Stimulated activated CD4-positive, alpha-beta T cell treated with anti-CD3 and anti-CD28 coated beads, Interleukin-2, amount 100 ng/mL, for 48 hours (primary cell): ENCODE measurements around the gene NMUR1.
"Not testable (repeated sequence)": the region's sequence is repeated elsewhere in the genome, so short reads cannot be mapped to it uniquely, and the experiment has no call there.

Source experiments
- DNase-seq, 2 donors: peaks; one replicate each; pipeline ENCODE4 v3.0.0-alpha.2; 2020

NMUR1 gene, protein sequence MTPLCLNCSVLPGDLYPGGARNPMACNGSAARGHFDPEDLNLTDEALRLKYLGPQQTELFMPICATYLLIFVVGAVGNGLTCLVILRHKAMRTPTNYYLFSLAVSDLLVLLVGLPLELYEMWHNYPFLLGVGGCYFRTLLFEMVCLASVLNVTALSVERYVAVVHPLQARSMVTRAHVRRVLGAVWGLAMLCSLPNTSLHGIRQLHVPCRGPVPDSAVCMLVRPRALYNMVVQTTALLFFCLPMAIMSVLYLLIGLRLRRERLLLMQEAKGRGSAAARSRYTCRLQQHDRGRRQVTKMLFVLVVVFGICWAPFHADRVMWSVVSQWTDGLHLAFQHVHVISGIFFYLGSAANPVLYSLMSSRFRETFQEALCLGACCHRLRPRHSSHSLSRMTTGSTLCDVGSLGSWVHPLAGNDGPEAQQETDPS

DNA sequence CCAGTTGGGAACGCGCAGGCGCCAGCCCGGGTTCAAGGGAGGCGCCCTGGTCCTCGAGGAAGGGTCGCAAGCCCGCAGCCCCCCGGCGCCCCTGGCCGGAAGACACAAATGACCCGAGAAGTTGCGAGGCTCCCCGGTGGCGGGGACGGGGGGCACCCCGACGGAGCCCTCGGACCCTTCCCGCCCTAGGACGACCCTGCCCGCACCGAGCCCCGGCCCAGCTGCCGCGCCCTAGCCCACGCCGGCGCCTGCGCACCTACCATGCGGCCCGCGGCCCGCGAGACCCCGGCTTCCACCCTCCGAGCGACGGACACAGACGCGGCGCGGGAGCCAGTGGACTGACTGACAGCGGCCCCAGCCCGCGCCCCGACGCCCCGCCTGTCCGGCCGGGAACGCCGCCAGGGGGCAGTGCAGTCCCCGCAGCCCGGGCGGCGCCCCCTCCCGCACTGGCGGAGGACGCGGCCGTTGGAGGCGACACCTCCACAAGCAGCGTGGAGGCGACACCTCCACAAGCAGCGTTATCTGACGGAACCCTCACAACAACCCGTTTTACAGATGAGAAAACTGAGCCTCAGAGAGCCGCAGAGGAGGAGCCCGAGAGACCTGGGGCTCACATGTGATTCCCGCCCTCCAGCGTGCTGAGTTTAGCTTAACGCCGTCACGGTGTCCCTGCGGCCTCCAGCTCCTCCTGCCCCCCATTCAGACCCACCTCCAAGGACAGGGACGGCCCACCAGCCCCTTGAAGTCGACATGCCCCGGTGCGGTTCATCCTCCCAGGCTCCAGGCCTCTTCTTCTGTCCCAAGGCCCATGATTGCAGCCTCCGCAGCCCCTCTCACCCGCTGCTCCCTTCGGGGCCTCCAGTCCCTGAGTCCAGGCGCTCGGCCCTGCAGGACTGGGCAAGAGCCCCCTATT lies at the start of gene NMUR1:
TSS of gene NMUR1 (minus strand) at position 347 of the 913 bp plus-strand sequence. CDS start at position 263, 84 bp downstream.
- peak; percentile 67 to 77 for DNase-seq

GRCh38 chr2:231579560-231579959 lies 49.3 kb upstream of the NMUR1 start:
- no peak for DNase-seq

DNA sequence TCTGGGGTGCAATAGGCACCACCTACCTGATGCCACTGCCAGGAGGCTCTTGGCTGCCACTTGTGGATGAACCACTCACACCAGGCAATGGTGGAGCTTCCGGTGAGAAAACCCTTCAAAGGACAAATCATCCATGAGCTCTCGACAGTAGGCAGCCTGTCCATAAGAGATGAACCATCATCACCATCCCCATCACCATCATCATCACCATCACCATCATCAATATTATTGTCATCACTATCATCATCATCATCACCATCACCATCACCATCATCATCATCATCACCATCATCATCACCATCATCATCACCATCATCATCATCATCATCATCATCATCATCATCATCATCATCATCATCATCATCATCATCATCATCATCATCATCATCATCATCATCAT lies 48.4 kb upstream of the NMUR1 start:
- DNase-seq, result not testable (repeated sequence)

DNA sequence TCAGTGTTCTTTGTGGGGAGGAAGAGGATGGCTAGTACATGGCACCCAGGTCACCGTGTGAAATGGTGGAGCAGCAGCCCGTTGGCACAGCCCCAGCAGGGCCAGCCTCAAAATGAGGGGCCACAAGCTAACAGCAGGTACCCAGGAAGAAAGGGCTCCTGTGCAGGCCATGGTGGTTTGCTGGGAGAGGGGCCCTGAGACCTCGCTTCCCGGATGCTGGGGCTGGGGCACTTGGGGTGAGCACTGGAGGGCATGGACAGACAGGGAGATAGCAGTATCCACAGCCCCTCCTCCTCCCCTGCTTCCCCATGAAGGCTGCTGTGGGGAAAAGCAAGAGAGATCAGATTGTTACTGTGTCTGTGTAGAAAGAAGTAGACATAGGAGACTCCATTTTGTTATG lies 46.2 kb upstream of the NMUR1 start:
- DNase-seq, result no peak

GRCh38 chr2:231575612-231576256 lies 45.5 kb upstream of the NMUR1 start:
- DNase-seq, result no peak

DNA sequence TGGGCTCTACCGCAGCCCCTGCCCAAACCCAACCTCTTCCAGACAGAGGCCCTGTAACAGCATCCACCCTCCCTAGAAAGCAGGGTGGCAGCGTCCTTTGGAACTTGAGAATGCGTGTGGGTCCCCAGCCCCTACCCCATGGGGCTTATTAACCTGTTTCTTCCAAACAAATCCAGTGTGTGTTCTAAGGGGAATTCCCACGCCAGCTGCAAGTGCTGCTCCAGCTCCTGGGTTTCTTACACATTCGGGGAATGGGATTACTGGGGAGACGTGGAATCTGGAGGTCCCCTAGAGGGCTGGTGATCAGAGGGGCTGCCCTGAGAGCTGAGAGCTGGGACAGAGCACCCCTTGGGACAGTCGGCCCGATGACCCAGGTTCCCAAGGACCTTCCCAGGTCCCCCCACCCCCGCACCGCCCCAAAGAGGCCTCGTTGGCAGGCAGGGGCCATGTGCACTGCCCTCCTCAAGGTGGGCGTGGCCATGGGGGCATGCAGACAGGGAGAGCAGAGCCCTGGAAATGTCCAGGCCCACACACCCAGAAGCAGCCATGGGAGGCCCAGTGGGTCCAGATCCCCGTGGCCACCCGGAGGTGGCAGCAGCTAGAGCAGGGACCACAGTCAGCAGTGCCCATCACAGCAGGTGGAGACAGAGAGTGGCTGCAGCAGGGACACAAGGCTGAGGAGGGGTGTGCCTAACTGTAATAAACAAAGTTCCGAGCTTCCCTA lies 43.6 kb upstream of the NMUR1 start:
- no peak for DNase-seq

- DNase-seq, result no peak
These were observed 42.9 kb upstream of the NMUR1 start for GRCh38 chr2:231573096-231573495.

- DNase-seq, result no peak
These were observed 41.5 kb upstream of the NMUR1 start for GRCh38 chr2:231571661-231572191.

GRCh38 chr2:231570915-231571314 lies 40.7 kb upstream of the NMUR1 start:
- DNase-seq, result not testable (repeated sequence)

DNA sequence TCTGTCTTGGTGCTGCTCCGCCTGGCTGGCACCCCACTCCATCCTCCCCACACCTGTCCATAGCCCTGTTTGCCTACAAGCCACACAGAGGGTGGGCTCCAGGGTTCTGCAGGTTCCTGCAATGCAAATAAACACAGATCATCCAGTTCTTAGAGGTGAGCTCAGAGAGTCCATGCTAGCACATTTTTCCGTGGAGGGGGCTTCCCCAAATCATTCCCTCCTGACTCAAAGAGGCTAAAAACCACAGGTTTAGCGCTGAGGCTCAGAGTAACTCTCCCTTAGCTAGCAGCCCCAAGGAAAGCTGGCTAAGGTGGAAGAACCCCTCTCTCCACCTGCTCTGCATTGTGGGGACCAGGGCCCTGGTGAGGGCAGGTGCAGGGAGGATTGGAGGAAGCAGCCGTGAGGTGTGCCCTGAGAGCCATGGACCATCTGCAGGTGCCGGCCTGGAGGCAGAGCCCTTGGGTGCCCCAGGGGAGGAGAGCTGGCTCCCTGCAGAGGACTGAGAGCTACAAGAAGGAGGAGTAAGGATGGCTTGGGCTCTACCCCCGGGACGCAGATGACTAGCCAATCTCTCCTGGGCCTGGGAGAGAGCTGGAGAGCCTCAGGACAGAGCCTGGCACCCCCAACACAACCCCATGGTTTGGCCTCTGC lies 38.7 kb upstream of the NMUR1 start:
- DNase-seq, result peak in 1 of 2 donors; percentile 4

DNA sequence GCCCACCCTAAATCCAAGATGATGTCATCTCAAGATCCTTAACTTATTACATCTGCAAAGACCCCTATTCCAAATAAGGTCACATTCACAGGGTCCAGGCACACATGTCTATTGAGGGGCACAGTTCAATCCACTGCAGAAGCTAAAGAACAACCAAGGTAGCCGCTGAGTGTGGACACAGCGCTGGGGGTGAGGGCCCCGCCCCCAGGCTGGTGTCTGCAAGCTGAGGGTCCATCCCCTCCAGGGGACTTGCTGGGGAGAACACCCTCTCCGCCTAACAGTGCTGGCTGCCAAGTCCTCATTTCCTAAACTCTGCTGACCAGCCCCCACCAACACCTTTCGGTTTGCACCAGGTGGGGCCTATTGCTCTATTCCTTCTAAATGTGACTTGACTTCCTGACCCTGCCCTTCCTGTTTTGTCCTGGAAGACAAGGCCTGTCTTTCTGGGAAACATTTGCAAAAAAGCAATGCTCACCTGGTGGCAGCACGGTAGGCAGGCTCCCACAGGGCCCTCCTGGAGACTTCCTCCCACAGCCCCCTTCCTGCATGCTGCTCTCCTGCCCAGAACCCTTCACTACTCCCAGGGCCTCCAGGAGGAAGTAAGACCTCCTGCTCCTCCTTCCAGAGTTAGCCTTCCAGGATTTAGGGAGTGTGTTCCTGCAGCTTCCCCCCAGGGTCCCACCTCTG lies 38.0 kb upstream of the NMUR1 start:
- DNase-seq, result no peak

GRCh38 chr2:231567159-231567558 lies 36.9 kb upstream of the NMUR1 start:
- DNase-seq, result no peak

- DNase-seq, result no peak
These were observed 35.8 kb upstream of the NMUR1 start for GRCh38 chr2:231565887-231566594.

DNA sequence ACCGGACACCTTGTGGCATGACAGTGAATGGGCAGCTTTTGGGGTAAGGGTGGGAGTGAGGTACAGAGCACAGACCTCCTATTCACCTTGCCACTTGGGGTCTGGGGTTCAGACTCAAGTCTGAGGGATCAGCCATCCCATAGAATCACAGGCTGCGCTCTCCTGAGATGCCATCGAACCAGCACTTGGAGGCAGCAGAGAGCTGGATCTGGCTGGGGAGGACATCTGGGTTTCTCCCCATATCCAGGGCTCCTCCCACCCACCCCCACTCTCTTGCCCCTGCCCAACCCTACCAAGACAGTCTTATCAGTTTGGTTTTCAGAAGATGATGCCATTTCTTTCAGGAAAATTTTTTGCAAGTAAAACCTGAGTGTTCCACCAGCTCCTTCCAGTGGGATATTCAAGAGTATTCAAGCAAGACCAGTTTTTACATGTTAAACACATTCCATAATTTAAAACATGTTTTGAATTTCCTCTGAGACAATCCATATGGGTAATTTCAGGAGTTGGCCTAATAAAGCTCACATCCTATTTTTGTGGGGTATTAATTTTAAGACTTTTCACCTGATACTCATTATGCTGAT lies 33.2 kb upstream of the NMUR1 start:
- peak; percentile 37 to 42 for DNase-seq

DNA sequence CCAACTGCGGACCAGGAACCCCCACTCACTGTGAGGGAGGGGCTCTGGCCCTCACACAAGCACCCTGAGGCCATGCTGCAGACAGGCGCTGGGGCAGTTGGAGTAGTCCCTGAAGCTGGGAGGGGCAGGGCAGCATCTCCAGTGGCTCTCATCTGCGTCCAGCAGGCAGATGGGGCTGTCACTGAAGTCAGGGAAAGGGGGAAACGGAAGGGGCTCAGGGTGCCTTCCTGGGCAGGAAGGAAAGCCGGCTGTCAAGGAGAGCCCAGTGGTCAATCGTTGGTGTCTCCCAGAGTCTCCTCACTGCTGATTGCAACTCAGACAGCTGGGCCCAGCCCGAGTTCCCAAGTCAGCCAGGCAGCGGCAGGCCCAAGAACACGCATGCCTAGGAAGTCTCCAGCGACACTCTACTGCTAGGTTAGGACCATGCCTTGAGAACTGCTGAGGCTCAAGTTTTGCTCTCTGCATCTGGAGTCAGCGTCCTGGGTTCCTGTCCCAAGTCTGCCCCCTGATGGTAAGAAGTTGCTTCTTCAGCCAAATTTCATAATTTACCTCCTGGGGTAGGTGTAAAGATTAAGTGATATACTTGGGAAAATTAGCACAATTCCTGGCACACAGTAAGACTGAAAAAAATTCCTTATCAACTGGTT lies 27.4 kb upstream of the NMUR1 start:
- peak; percentile 31 to 47 for DNase-seq

- DNase-seq, result no peak
These were observed 26.7 kb upstream of the NMUR1 start for GRCh38 chr2:231556981-231557380.

- not testable (repeated sequence) for DNase-seq
These were observed 26.3 kb upstream of the NMUR1 start for GRCh38 chr2:231556496-231556895.

DNA sequence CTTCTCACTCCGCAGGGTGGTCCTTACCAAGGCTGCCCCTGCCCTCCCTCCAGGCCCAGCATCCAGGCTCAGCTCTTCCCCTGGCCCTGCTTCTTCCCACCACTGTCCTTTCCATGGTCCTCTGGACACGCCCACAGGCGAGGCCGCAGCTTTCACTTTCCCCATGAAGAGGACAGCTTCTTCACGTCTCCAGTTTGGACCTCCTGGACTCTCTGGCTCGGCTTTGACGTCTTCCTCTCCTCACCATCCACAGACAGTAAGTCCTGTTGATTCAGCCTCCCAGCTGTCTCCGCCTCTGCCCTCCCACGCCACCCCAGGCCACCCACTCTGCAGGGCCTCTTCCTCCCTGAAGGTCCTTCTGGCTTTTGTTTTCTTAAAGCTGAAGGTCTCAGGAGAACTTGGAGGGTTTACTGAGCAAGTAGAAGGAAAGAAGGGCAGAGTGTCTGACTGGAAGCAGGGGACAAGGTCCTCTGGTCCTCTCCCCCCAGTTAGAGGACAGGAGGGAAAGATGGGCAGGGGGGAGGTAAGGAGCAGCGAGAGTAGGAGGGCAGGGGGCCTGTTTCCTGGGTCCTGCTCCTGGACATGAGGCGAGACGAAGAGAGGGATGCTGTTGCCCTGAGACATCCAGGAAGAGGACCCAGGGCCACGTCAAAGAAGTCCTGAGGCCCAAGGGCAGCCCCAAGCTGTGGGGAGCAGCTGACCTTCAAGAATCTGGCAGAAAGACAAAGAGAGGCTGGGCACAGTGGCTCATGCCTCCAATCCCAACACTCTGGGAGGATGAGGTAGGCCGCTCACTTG lies 24.7 kb upstream of the NMUR1 start:
- no peak for DNase-seq

DNA sequence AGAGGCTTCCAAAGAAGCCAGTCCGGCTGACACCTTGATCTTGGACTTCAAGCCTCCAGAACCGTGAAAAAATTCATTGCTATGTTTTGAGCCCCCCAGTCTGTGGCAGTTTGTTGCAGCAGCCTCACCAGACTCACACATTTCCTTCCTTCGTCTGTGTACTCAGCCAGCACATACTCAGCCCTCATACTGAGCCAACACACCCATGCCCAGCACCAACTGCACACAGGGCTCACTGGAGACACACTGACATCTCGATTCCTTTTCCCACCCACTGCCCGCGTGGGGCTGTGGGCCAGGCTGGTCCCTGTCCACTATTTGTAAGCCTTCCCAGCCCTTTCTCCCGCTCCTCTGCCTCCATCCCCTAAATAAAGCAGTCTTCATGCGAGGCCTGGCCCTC lies 24.1 kb upstream of the NMUR1 start:
- no peak for DNase-seq
